Lower lobe of right lung (tissue), 2 donors: ENCODE data around the gene IGFBP7. TPM values are rescaled to one million over a fixed set of nuclear protein-coding genes. Genes with fewer than 3 reads are reported as not detected.

Experiments
- ATAC-seq, 2 donors: fragments of 200-7000 bp; cut with Tn5 transposase; one replicate each; pipeline ENCODE4 v1.9.1; 2020 to 2022; ENCODE audit warnings: mild to moderate bottlenecking in 2 of 2, moderate library complexity in 2 of 2
- DNase-seq: peaks from one replicate; pipeline ENCODE4 v3.0.0-alpha.2; 2020
- H3K27ac ChIP-seq: fragments of 200-600 bp; one replicate; pipeline ENCODE4 v1.8.0; 2022
- H3K27me3 ChIP-seq: fragments of 200-600 bp; one replicate; pipeline ENCODE4 v1.8.0; 2022; ENCODE audit warnings: low read depth
- H3K36me3 ChIP-seq: fragments of 200-600 bp; one replicate; pipeline ENCODE4 v1.8.0; 2022; ENCODE audit warnings: mild to moderate bottlenecking
- H3K4me1 ChIP-seq: fragments of 200-600 bp; one replicate; pipeline ENCODE4 v1.8.0; 2022
- H3K4me3 ChIP-seq: fragments of 200-600 bp; one replicate; pipeline ENCODE4 v1.8.0; 2022; ENCODE audit warnings: mild to moderate bottlenecking
- H3K9me3 ChIP-seq: fragments of 200-600 bp; one replicate; pipeline ENCODE4 v1.8.0; 2022
- intact Hi-C: fragments of 100-400 bp; cut with DNase I; formaldehyde crosslinking; loops from one replicate; pipeline ENCODE4 v1.11.0; 2022
- long read RNA-seq: library from polyadenylated mRNA; unstranded; transcript quantifications from one replicate; pipeline ENCODE4 v2.0.0, GENCODE V29; 2021
- total RNA-seq: library from RNA; stranded (reverse); fragmentation: NEBNext Ultra II Directional; extraction: Animal tissue kit (Norgen Biotek cat#: 25700); gene quantifications from one replicate; pipeline ENCODE4 v1.2.1, GENCODE V29; 2021
- TF ChIP-seq, protein P1 (sequence below): fragments of 200-600 bp; IDR thresholded peaks from one replicate; pipeline ENCODE4 v1.8.0; 2022; ENCODE audit warnings: antibody characterized with exemption, mild to moderate bottlenecking
- donor health status: DM: no; HTN: yes; CAD: no; lungs with severe emphysema.

The IGFBP7 gene, protein sequence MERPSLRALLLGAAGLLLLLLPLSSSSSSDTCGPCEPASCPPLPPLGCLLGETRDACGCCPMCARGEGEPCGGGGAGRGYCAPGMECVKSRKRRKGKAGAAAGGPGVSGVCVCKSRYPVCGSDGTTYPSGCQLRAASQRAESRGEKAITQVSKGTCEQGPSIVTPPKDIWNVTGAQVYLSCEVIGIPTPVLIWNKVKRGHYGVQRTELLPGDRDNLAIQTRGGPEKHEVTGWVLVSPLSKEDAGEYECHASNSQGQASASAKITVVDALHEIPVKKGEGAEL
- 322 TPM for total RNA-seq
- long read RNA-seq, transcript IGFBP7-201 (5 exons, 1,427 nt): major isoform, 181 of 215 reads
- long read RNA-seq, partial matches to known transcripts: 28 of 215 reads
- long read RNA-seq, other reads (novel, unspliced or antisense): 5 of 215 reads

DNA sequence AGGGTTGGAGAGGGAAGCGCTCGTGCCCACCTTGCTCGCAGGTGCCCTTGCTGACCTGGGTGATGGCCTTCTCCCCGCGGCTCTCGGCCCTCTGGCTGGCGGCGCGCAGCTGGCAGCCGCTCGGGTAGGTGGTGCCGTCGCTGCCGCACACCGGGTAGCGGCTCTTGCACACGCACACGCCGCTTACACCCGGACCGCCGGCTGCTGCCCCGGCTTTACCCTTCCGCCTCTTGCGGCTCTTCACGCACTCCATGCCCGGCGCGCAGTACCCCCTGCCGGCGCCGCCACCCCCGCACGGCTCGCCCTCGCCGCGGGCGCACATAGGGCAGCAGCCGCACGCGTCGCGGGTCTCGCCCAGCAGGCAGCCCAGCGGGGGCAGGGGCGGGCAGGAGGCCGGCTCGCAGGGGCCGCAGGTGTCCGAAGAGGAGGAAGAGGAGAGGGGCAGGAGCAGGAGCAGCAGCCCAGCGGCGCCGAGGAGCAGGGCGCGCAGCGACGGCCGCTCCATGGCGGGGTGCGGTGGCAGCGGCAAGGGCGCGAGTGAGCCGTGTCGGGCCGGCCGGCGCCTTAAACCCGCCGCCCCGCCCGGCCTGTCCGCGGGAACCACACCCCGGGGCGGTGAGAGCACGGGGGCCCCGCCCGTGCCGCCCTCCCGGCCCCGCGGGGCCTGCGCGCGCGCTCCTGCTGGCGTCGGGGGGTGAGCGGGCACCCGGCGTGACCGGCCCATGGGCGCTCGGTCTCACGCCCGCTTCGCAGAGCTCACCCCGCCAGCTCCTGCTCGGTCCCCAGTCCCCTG is at the start of gene IGFBP7:
Gene IGFBP7, minus strand, starts transcription at position 539 of the 793 bp plus-strand sequence. Its CDS starts 34 bp downstream, at position 505.
- TF ChIP-seq, protein P1, sequence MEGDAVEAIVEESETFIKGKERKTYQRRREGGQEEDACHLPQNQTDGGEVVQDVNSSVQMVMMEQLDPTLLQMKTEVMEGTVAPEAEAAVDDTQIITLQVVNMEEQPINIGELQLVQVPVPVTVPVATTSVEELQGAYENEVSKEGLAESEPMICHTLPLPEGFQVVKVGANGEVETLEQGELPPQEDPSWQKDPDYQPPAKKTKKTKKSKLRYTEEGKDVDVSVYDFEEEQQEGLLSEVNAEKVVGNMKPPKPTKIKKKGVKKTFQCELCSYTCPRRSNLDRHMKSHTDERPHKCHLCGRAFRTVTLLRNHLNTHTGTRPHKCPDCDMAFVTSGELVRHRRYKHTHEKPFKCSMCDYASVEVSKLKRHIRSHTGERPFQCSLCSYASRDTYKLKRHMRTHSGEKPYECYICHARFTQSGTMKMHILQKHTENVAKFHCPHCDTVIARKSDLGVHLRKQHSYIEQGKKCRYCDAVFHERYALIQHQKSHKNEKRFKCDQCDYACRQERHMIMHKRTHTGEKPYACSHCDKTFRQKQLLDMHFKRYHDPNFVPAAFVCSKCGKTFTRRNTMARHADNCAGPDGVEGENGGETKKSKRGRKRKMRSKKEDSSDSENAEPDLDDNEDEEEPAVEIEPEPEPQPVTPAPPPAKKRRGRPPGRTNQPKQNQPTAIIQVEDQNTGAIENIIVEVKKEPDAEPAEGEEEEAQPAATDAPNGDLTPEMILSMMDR: no peak
- H3K27ac ChIP-seq: peak within 1 kb of the TSS; percentile 90
- no peaks in the 10 kb centered on the region for H3K9me3 ChIP-seq
- ATAC-seq (peak; percentile 93 to 95), DNase-seq (peak; percentile 74)
- H3K4me1 ChIP-seq: peaks cover 28% of the 10 kb centered on the region
- intact Hi-C loops: no loop called here
- H3K36me3 ChIP-seq: no peaks in the 10 kb centered on the region
- H3K27me3 ChIP-seq: no peaks in the 10 kb centered on the region
- H3K4me3 ChIP-seq: peak within 1 kb of the TSS; percentile 83

DNA sequence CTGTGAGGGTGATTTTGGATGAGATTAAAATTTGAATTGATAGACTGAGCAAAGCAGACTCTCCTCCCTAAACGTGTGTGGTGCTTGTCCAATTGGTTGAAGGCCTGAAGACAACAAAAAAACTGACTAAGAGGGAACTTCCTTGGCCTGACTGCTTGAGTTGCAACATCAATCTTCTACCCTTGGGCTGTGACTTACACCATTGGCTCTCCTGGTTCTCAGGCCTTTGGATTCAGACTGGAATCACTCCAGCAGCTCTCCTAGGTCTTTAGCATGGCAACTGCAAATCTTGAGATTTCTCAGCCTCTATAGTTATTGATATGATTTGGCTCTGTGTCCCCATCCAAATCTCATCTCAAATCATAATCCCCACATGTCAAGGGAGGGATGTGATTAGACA is 49.7 kb upstream of the IGFBP7 start:
- Histone ChIP-seq H3K27ac (no peak overlapping the region), H3K4me1 (peaks cover 5% of the 10 kb centered on the region), H3K9me3 (no peaks in the 10 kb centered on the region), H3K4me3 (no peak overlapping the region), H3K36me3 (no peaks in the 10 kb centered on the region), H3K27me3 (no peaks in the 10 kb centered on the region)
- intact Hi-C loops: no loop called here
- ATAC-seq: no peak
- no peak for DNase-seq
- TF ChIP-seq, protein P1: no peak

DNA sequence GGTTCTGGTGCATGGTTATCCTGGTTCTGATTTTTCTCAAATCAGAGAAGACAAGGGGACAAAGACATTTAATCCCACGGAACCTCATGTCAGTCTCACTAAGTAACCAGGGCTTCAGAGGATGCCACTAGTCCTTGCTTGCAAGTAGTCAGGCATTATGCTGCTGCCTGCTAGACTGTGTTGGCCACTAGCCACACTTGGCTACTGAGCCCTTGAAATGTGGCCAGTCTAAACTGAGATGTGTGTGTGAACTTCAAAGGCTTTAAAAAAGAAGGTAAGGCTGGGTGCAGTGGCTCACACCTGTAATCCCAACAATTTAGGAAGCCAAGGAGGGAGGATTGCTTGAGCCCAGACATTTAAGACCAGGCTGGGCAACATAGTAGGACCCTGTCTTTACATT is 48.6 kb upstream of the IGFBP7 start:
- no peak overlapping the region for H3K4me3 ChIP-seq
- intact Hi-C loops: no loop called here

DNA sequence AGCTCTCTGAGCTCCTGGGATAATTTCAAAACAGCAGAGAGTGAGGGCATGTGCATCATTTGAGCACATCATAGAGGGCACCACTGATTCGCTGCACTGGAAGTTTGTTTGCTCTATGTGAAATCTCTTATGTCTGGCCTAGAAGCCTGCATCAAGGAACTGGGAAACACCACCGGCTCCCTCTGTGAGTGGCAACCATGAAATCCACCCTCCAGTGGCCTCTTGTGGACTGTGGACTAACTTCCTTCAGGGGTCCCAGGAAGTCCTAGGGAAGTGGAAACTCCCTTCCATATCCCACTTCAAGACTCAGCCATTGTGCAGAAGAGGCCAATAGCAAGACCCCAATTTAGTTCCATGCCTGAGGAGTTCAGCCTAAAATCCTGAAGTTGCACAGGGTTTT is 48.0 kb upstream of the IGFBP7 start:
- DNase-seq (no peak), ATAC-seq (no peak)
- Histone ChIP-seq H3K4me3 (no peak overlapping the region), H3K4me1 (no peaks in the 10 kb centered on the region), H3K27ac (no peak overlapping the region), H3K27me3 (peaks cover 5% of the 10 kb centered on the region), H3K36me3 (no peaks in the 10 kb centered on the region), H3K9me3 (no peaks in the 10 kb centered on the region)
- intact Hi-C loops: no loop called here
- TF ChIP-seq, protein P1: no peak

More for the DNA sequence above, 48.6 kb upstream of the IGFBP7 start:
- Histone ChIP-seq H3K27me3 (peaks cover 5% of the 10 kb centered on the region), H3K27ac (no peak overlapping the region), H3K36me3 (no peaks in the 10 kb centered on the region), H3K9me3 (no peaks in the 10 kb centered on the region), H3K4me1 (no peaks in the 10 kb centered on the region)
- no peak for DNase-seq
- TF ChIP-seq, protein P1: no peak
- ATAC-seq: no peak

DNA sequence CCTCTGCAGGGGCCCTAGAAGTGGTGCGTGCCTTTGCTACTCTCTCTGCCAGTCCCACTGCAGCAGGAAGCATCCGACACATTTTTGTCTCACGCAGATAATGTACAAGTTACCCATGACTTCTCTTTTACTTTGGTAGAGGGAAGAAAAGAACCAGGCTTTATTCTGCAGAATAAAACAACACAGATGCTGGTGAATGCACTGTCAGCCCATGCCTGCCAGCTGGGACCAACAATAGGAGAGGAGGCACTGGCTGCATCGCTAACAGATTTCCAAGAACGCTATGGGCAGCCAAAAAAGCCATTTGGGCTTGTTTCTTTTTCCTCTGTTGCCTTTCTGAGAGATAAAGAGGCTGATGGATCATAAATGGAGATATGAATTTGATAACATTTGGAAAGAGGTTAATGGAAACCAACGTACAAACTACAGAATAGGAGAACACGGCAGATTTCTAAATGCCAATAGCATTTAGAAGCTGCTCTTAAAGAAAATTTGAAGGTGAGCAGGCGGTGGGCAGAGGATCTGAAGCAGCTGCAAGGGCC is 47.5 kb upstream of the IGFBP7 start:
- Histone ChIP-seq H3K36me3 (no peaks in the 10 kb centered on the region), H3K27ac (no peak overlapping the region), H3K4me3 (no peak overlapping the region), H3K27me3 (peaks cover 5% of the 10 kb centered on the region), H3K9me3 (no peaks in the 10 kb centered on the region), H3K4me1 (no peaks in the 10 kb centered on the region)
- TF ChIP-seq, protein P1: no peak
- ATAC-seq (no peak), DNase-seq (no peak)
- intact Hi-C loops: no loop called here
